DMS153 treated with DMSO at 0.1 percent for 48 hours (cell line): ENCODE measurements around the gene ATP6V1D.
"Not testable (repeated sequence)": the region's sequence is repeated elsewhere in the genome, so short reads cannot be mapped to it uniquely, and the experiment has no call there.

Source experiments
- DNase-seq: peaks from one replicate; lab custom pipeline; 2025; ENCODE audit not compliant: unreplicated experiment; lab: John Stamatoyannopoulos, UW

The ATP6V1D gene

DNA sequence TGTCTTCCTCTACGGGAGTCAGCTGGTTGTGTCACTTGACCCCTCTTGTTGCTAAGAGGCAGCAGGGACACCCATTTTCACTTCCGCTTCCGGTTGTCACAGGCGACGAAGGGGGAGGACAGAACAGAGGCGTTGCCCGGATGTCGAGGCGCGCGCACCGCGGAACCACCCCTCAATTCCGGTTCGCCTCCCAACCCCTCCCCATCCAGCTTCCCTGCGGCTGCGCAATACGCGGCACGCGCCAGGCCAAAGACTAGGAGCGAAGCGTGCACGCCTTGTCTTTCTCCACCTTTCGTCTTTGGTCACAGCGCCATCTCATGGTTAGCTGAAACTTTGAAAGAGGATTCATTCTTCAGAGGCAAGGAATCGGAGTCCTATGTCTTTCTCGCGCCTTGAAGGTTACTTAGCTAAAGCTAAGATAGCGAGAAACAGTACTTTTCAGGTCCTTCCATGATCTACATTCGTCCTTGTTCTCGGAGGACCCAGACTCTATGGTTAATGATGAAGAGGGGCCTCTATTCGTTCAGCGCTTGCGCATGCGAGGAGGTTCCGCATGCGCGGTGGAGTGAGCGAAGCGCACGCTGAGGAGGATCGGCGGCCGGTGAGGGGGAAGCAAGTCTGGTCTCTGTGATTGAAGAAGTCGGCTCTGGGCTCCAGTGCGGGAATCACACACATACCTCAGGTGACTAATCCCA is at the start of gene ATP6V1D, which contains the start of gene EIF2S1:
ATP6V1D (minus strand) TSS at position 30 of the 695 bp plus-strand sequence. CDS start 106 bp downstream, outside the sequence.
EIF2S1 (plus strand) TSS at position 554 of the 695 bp plus-strand sequence. CDS start 4,440 bp downstream, outside the sequence.
- DNase-seq: peak; percentile 93

- DNase-seq: not testable (repeated sequence)
Observed at GRCh38 chr14:67408122-67408801, 48.7 kb upstream of the ATP6V1D start.

GRCh38 chr14:67405771-67406170 is 46.2 kb upstream of the ATP6V1D start:
- DNase-seq: no peak

GRCh38 chr14:67400434-67400833 is 40.8 kb upstream of the ATP6V1D start:
- DNase-seq: no peak

GRCh38 chr14:67397536-67397935 is 37.9 kb upstream of the ATP6V1D start:
- no peak for DNase-seq

- no peak for DNase-seq
Observed at GRCh38 chr14:67396381-67396970, 36.9 kb upstream of the ATP6V1D start.

DNA sequence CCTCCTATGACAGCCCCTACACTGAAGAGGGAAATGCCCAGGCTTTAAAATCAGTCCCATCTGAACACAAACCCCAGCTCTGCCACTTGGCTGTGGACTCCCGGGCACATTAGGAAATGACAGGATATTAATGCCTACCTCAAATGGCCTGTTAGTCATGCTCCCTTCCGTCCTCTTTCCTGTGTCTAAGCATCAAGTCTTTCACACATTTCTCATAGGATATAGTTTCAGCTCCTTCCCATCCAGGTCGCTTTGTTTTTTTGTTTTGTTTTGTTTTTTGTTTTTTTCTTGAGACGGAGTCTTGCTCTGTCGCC is 36.2 kb upstream of the ATP6V1D start:
- no peak for DNase-seq

DNA sequence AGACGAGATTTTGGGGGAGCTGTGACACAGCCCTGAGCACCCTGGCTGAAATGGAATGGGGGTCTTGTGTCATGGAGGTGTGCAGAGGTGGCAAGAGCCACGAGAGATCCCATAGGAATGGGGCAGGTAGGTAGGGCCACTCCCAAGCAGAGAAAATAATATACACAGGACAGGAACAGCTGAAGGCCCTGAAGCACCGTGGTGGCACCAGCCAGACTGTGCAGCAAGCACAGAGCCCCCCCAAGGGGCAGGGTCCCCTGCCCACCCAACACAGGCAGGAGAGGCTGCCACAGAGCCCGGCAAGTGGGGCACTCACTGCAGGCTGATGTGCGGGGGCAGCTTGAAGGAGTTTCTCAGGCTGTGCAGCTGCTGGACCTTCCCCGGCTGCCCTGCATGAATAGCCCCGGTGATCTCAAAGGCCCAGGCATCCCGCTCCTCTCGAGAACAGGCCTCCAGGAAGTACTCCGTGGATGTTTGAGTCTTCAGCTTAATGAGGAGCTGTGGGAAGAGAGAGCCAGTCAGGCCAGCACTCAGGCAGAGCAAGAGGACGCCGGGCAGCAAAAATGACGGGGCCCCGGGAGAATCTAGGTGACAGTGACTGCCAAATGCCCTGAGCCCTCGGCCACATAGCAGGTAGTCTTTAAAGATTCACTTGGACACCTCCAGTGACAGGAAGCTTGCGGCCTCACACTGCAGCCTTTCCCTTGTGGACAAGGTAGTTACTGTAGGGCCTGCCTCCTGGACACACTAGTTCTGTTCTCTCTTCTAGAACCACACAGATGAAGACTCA is 35.7 kb upstream of the ATP6V1D start:
- no peak for DNase-seq

DNA sequence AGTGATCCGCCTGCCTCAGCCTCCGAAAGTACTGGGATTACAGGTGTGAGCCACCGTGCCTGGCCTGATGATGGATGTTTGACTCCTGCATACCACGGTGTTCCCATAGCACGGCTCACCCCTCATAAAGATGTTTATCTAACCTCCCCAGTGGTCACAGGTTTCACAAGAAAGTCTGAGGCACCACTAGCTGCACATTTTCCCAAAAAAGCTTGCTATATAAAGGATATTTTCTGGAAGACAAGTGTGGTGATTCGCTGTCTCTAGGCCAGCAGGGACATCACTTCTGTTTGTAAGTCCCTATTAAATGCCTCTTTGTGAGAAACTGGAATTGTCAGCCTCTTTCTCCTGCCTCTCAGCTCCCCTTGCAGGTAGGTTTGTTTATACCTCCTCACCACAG is 34.1 kb upstream of the ATP6V1D start:
- DNase-seq: no peak

DNA sequence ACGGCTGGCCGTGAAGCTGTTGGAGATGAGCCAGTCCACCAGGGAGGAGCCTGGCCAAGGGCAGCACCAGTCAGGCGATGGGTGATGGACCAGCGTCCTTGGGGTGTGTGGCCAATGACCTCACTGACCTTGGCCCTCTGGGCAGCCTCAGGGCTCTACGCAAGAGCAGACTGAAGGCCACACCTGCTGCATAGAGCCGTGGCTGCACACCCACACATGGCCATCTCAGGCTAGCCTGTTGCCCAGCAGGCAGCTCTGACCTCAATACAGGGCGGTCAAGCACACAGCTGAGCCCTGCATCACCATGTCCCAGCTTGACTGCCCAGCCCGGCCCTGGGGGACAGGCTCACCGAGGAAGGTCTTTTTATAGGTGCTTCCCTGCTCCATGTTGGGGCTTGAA is 33.2 kb upstream of the ATP6V1D start:
- DNase-seq: no peak

GRCh38 chr14:67392123-67392522 is 32.5 kb upstream of the ATP6V1D start:
- no peak for DNase-seq

- no peak for DNase-seq
Observed at GRCh38 chr14:67391268-67391667, 31.7 kb upstream of the ATP6V1D start.

- no peak for DNase-seq
Observed at GRCh38 chr14:67389811-67390534, 30.4 kb upstream of the ATP6V1D start.

GRCh38 chr14:67389275-67389674 is 29.7 kb upstream of the ATP6V1D start:
- no peak for DNase-seq

- no peak for DNase-seq
Observed at GRCh38 chr14:67387195-67387594, 27.6 kb upstream of the ATP6V1D start.

GRCh38 chr14:67385618-67386017 is 26.0 kb upstream of the ATP6V1D start:
- DNase-seq: no peak

DNA sequence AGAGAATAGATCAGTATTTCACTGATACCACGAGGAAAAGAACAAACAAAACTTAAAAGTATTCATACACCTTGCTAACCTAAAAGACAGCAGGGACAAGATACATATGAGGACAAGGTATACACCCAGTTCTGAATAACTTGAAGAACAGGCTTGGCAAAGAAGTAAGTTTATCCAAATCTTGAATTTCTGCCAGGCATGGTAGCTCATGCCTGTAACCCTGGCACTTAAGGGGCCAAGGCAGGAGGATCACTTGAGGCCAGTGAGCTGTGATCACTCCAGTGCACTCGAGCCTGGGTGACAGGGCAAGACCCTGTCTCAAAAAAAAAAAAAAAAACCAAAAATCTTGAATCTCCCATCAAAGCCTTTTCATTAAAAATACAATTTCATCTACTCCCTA is 25.5 kb upstream of the ATP6V1D start:
- DNase-seq: no peak

DNA sequence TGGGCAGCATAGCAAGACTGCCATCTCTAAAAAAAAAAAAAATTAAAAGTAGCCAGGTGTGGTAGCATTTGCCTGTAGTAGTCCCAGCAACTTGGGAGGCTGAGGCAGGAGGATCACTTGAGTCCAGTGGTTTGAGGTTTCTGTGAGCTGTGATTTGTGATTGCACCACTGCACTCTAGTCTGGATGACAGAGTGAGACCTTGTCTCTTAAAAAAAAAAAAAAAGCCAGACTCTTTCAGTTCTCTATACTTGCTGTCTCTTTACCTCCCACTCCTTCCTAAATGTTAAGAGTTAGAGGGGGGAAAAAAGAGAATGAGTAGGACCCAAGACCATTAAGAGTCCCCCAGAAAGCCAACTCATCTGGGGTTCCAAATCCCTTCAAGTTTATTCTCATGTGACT is 18.3 kb upstream of the ATP6V1D start:
- DNase-seq: no peak

- no peak for DNase-seq
Observed at GRCh38 chr14:67373347-67373746, 13.7 kb upstream of the ATP6V1D start.

DNA sequence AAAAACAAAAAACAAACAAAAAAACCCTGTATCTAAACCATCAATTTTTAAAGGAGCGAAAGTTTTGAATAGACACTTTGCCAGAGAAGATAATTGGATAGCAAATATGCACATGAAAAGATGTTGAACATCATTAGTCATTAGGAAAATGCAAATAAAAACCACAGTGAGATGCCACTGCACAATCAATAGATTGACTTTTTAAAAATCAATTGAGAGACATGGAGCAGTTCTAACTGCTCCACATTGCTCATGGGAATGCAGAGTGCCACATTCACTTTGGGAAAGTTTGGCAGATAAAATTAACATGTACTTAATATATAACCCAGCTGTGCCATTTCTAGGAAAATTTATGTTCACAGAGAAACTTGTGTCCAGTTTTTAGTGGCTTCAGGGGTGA is 13.2 kb upstream of the ATP6V1D start:
- DNase-seq: no peak
